HepG2 (cell line): ENCODE data around the gene DAO. TPM values are rescaled to one million over a fixed set of nuclear protein-coding genes. Genes with fewer than 3 reads are reported as not detected.

Experiments
- ATAC-seq: fragments of 200-7000 bp; cut with Tn5 transposase; 3 replicates; pipeline ENCODE4 v1.9.1; 2020; ENCODE audit warnings: mild to moderate bottlenecking, moderate library complexity
- BruUV-seq: library from RNA; stranded (reverse); fragments of 400-500 nt; replicated peaks from 2 replicates; lab custom pipeline; 2021; lab: Mats Ljungman, UMichigan
- CTCF ChIA-PET: fragments of 300-600 bp; formaldehyde crosslinking; extraction: SDS; loops from one replicate; lab custom pipeline; 2021; ENCODE audit warnings: low total read pairs, inconsistent platforms, low intra/inter-chr PET ratio; lab: Yijun Ruan, JAX
- POLR2A ChIA-PET: fragments of 350-600 bp; sonication (Branson Sonifier 250); formaldehyde crosslinking; loops from one replicate; lab custom pipeline; 2020; ENCODE audit warnings: antibody characterized with exemption, inconsistent platforms; lab: Yijun Ruan, JAX
- DNase-seq: peaks from one replicate; pipeline ENCODE4 v3.0.0-alpha.2; 2015; ENCODE audit warnings: low spot score
- FAIRE-seq: peaks from 3 replicates; lab custom pipeline; 2011; peaks lifted over from hg19 to GRCh38; lab: Jason Lieb, UNC
- H2AFZ ChIP-seq: one replicate; pipeline ENCODE4 v1.6.1; 2011; ENCODE audit warnings: low read length, inconsistent platforms
- H3K27ac ChIP-seq: fragments of 300-600 bp; 3 replicates; pipeline ENCODE4 v1.8.0; 2011; ENCODE audit warnings: mixed run types, mild to moderate bottlenecking, mixed read lengths, low read length, inconsistent platforms; ENCODE audit not compliant: insufficient read depth; ENCODE audit errors: extremely low read length
- H3K27me3 ChIP-seq, 2 experiments: fragments of 200-600 bp in 1 of 2; 2 replicates in 1 of 2; 3 replicates in 1 of 2; pipeline versions ENCODE4 v1.6.0 to v1.8.0; 2011; ENCODE audit warnings: low read length in 2 of 2, mild to moderate bottlenecking in 2 of 2, moderate library complexity in 2 of 2, inconsistent platforms in 1 of 2; ENCODE audit not compliant: insufficient read depth in 2 of 2, control insufficient read depth in 1 of 2
- H3K36me3 ChIP-seq, 2 experiments: fragments of 200-600 bp in 1 of 2; replicated peaks in 1 of 2; 2 replicates in 1 of 2; 3 replicates in 1 of 2; pipeline versions ENCODE4 v1.5.1 to v1.8.0; 2011; ENCODE audit warnings: low read length in 2 of 2, inconsistent platforms in 1 of 2; ENCODE audit not compliant: insufficient read depth in 2 of 2, control insufficient read depth in 1 of 2
- H3K4me1 ChIP-seq: 2 replicates; pipeline ENCODE4 v1.5.1; 2012; ENCODE audit warnings: low read length, inconsistent platforms; ENCODE audit not compliant: insufficient read depth
- H3K4me2 ChIP-seq: 2 replicates; pipeline ENCODE4 v1.6.0; 2011; ENCODE audit warnings: low read depth, low read length, inconsistent platforms
- H3K4me3 ChIP-seq, 3 experiments: fragments of 200-600 bp in 1 of 3; sonication (generic), shearing (Covaris generic) in 1 of 3; replicated peaks in 1 of 3; 2 replicates each; pipeline ENCODE4 v1.5.1; 2011 to 2016; ENCODE audit warnings: low read length in 3 of 3, inconsistent platforms in 2 of 3, low read depth in 2 of 3, mild to moderate bottlenecking in 2 of 3, control low read depth in 1 of 3, mixed read lengths in 1 of 3; ENCODE audit not compliant: insufficient read depth in 1 of 3
- H3K79me2 ChIP-seq: one replicate; pipeline ENCODE4 v1.6.1; 2011; ENCODE audit warnings: low read length, inconsistent platforms; ENCODE audit not compliant: insufficient read depth
- H3K9ac ChIP-seq: 2 replicates; pipeline ENCODE4 v1.6.0; 2011; ENCODE audit warnings: mild to moderate bottlenecking, low read depth, low read length, inconsistent platforms; ENCODE audit not compliant: insufficient read depth
- H3K9me3 ChIP-seq: 2 replicates; pipeline ENCODE4 v1.5.1; 2012; ENCODE audit warnings: mild to moderate bottlenecking, low read length
- H4K20me1 ChIP-seq: 2 replicates; pipeline ENCODE4 v1.6.0; 2011; ENCODE audit warnings: inconsistent platforms, mild to moderate bottlenecking, low read length, moderate library complexity; ENCODE audit not compliant: insufficient read depth
- THAP11 ChIP-seq: IDR thresholded peaks from 2 replicates; pipeline ENCODE4 v1.6.1; 2016; ENCODE audit warnings: missing biosample characterization, missing genetic modification reagents
- ZMYM3 ChIP-seq: sonication (generic); formaldehyde crosslinking; IDR thresholded peaks from 2 replicates; pipeline ENCODE4 v1.5.1; 2020; ENCODE audit warnings: mild to moderate bottlenecking, missing genetic modification reagents
- ZNF546 ChIP-seq: sonication (generic); formaldehyde crosslinking; conservative IDR thresholded peaks from 2 replicates; pipeline ENCODE4 v1.8.1; 2023; ENCODE audit warnings: mild to moderate bottlenecking, missing genetic modification reagents
- WGBS: methylation state at CpG from one replicate; pipeline ENCODE4 v1.1.6; 2017; ENCODE audit warnings: low lambda C conversion rate; 5-methylcytosine and 5-hydroxymethylcytosine counted together
- in situ Hi-C: cut with HindIII; loops from 2 replicates; pipeline ENCODE4 v1.10.0; 2017; ENCODE audit warnings: low pct_unique_long_range_greater_than_20kb; ENCODE audit not compliant: extremely low pct_ligation_motif_present
- intact Hi-C: fragments of 100-400 bp; cut with micrococcal nuclease; formaldehyde crosslinking; loops from one replicate; pipeline ENCODE4 v1.10.0; 2022; ENCODE audit not compliant: unreplicated experiment
- polyA plus RNA-seq, 8 experiments: library from polyadenylated mRNA; depleted of rRNA in 3 of 8; stranded (reverse) in 7 of 8; unstranded in 1 of 8; fragments of >200 nt; fragmentation: Illumina TruSeq in 4 of 8; extraction: Trizol in 4 of 8; gene quantifications; 2 replicates each; pipeline versions ENCODE4 v1.2.1 to v1.2.3, GENCODE V29; 2011 to 2016; ENCODE audit warnings: low read depth in 4 of 8, missing spikeins in 1 of 8, mixed read lengths in 1 of 8; ENCODE audit not compliant: insufficient read depth in 1 of 8
- total RNA-seq, 5 experiments: library from RNA; depleted of rRNA; stranded (reverse); fragments of >200 nt; fragmentation: Illumina TruSeq; extraction: Trizol; gene quantifications; 2 replicates each; pipeline ENCODE4 v1.2.3, GENCODE V29; 2016; ENCODE audit warnings: low read depth in 1 of 5
- TF ChIP-seq, protein P1 (sequence below): IDR thresholded peaks from 2 replicates; pipeline ENCODE4 v1.6.1; 2016; ENCODE audit warnings: mild to moderate bottlenecking, missing biosample characterization, missing genetic modification reagents

The DAO gene
- total and polyA plus RNA-seq, 2 of the 13 experiments (the other 11 are each of a cell fraction or from before 2014, with no cell fraction given): 0.34 to 0.82 TPM

GRCh38 chr12:108854451-108855283 lies 25.2 kb upstream of the DAO start:
- Histone ChIP-seq H3K4me2 (no peak overlapping the region), H3K4me1 (peaks cover 32% of the 10 kb centered on the region), H3K36me3 (peaks cover 1 to 6% of the 10 kb centered on the region in 2 experiments; a peak in 2 of 5 replicates), H3K79me2 (peaks cover 14% of the 10 kb centered on the region), H3K27ac (no peak overlapping the region), H3K4me3 (no peak overlapping the region), H3K9ac (no peak overlapping the region), H2AFZ (no peak overlapping the region), H3K9me3 (no peaks in the 10 kb centered on the region), H3K27me3 (peaks cover 4 to 6% of the 10 kb centered on the region in 2 experiments; a peak in 1 of 5 replicates), H4K20me1 (peaks cover 3% of the 10 kb centered on the region; the same call in 1 of the 2 replicates)
- in situ Hi-C loops (no loop called here), intact Hi-C loops (loop anchor here (5.0 kb wide), 1 partner anchor 292 kb away; the partner anchor contains the start of genes ISCU and SART3)
- DNase-seq: no peak
- POLR2A ChIA-PET: no interaction called here
- no TSS peak for BruUV-seq
- CTCF ChIA-PET: no interaction called here
- 92% methylated on average over 13 of the region's 13 CpGs for WGBS
- ATAC-seq: no peak
- FAIRE-seq: no peak
- TF ChIP-seq, protein P1, sequence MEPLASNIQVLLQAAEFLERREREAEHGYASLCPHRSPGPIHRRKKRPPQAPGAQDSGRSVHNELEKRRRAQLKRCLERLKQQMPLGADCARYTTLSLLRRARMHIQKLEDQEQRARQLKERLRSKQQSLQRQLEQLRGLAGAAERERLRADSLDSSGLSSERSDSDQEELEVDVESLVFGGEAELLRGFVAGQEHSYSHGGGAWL (CRISPR knock-in tag): no peak
- TF ChIP-seq ZMYM3 (CRISPR knock-in tag) (peak; percentile 22; the same call in 1 of the 2 replicates), ZNF546 (CRISPR knock-in tag) (no peak), THAP11 (CRISPR knock-in tag) (no peak)
- TF ChIP-seq, all 625 proteins: peak for 1
